ENCODE measurements around the gene PADI1. TPM values are rescaled to one million over a fixed set of nuclear protein-coding genes. Genes with fewer than 3 reads are reported as not detected.
A peak's percentile ranks its signal among the peaks of the same experiment; 100 is the strongest.

Gene PADI1
- 0.35 TPM in 1 of 2 replicates, not detected in the other for total RNA-seq (2014; rRNA removed; shearing (Covaris generic))
- 0.08 TPM in 1 of 2 replicates, not detected in the other for polyA plus RNA-seq (2015; cell fraction: cytosol; rRNA removed)
- polyA plus RNA-seq (2015; cell fraction: nucleus; rRNA removed) = 0.66 and 1.2 TPM in 2 replicates

DNA sequence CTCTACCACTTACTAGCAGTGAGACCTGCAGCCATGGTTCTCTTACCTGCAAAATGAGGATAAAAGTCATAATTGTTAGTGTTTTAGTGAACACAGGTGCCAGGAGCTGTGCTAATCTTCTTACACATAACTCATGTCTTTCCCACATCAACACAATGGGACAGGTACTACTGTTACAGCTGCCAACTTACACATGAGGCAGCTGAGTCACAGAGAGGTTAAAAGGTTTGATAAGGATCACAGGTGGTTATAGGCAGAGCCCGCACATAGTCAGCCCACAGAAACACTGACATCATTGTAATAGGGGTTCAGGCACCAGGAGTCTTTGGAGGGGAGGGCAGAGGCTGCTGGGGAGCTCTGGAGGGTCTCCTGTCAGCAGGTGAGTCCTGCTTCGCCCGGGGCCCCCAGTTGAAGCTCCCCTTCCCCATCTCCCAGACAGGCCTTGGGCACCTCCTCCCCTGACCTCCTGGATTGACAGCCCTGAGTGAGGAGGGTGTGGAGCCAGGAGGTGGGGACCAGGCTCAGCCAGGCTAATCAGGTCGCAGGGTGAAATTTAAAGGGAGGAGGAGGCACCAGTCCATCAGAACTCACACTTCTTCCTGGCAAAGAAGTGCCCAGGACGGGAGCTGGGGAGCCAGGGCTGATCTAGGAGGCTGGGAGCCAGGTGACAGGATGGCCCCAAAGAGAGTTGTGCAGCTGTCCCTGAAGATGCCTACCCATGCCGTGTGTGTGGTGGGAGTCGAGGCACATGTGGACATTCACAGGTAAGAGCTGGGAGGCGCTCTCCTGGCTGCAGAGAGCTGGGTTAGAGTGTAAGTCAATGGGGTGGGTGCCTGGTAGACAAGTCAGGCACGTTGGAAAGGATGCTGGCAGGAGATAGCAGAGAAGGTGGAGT is at the start of gene PADI1:
TSS of gene PADI1 (plus strand) at position 583 of the 895 bp plus-strand sequence. CDS start at position 673, 90 bp downstream.
- in situ Hi-C loops (cut with HindIII; ENCODE audit: low pct_unique_long_range_greater_than_20kb, low sequenced_read_pairs) = no loop called here
- DNase-seq (ENCODE audit: low read depth, low spot score) = no peak

GRCh38 chr1:17155257-17155920 is 49.5 kb upstream of the PADI1 start:
- DNase-seq (ENCODE audit: low read depth, low spot score) = no peak
- in situ Hi-C loops (cut with HindIII; ENCODE audit: low pct_unique_long_range_greater_than_20kb, low sequenced_read_pairs) = no loop called here

GRCh38 chr1:17156108-17156507 is 48.8 kb upstream of the PADI1 start:
- DNase-seq (ENCODE audit: low read depth, low spot score) = peak; percentile 52
- in situ Hi-C loops (cut with HindIII; ENCODE audit: low pct_unique_long_range_greater_than_20kb, low sequenced_read_pairs) = no loop called here

- no peak for DNase-seq (ENCODE audit: low read depth, low spot score)
- in situ Hi-C loops (cut with HindIII; ENCODE audit: low pct_unique_long_range_greater_than_20kb, low sequenced_read_pairs) = no loop called here
These were observed 46.0 kb upstream of the PADI1 start for GRCh38 chr1:17158961-17159360.

- in situ Hi-C loops (cut with HindIII; ENCODE audit: low pct_unique_long_range_greater_than_20kb, low sequenced_read_pairs) = no loop called here
- peak; percentile 20 for DNase-seq (ENCODE audit: low read depth, low spot score)
These were observed 43.7 kb upstream of the PADI1 start for GRCh38 chr1:17161137-17161740.

DNA sequence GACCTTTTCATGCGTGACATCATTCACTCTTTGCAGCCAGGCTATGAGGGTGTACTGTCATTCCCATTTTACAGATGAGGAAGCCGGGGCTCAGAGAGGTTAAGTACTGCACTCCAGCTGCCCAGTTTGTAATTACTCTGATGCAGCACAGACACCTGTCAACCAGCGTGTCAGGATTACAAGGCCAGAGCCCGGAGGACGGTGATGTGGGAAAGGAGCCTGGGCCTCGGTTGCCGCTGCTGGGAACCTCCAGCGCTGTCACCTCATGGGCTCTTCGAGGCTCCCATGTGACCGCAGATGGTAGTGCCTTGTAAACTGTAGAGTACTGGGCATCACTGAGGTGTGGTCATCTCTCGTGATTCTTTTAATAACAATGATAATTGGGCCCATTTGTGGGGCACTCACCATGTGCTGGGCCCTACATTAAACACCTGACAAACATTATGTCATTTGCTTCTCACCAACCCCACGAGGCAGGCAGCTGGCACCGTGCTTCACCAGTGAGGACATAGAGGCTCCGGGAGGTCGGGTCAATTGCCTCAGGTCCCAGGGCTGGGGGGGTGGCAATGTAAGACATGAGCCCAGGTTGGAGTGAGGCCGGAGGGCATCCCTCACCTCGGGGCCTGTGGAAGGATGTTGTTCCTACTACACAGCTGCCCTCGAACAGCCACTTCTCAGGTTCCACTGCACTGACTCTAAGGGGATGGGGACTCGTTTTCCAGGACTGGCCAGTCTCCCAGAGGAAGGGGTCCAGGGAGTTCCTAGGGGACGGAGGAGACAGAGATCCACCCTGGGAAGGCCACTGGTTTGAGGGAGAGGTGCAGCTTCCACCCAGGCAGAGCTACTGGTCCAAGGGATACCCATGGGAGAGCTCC is 42.8 kb upstream of the PADI1 start:
- no peak for DNase-seq (ENCODE audit: low read depth, low spot score)
- in situ Hi-C loops (cut with HindIII; ENCODE audit: low pct_unique_long_range_greater_than_20kb, low sequenced_read_pairs) = no loop called here

DNA sequence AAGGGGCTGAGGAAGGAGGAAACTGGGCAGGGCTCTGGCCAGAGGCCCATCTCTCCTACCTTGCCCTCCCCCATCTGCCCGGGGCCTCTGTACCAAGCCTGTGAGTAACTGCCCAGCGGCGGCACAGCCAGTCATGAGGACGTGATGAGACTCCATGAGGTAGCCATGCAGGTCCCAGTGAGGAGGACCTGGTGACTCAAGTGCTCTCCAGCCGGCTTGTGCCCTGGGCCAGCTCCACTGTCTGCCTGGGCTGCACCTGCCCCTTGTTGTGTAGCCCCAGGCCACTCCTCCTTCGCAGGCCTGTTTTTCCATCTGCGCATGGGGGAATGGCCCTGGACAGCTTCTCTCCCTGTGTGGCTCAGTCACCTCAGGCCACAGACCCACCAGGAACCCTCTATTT is 42.0 kb upstream of the PADI1 start:
- no peak for DNase-seq (ENCODE audit: low read depth, low spot score)
- in situ Hi-C loops (cut with HindIII; ENCODE audit: low pct_unique_long_range_greater_than_20kb, low sequenced_read_pairs) = no loop called here

- no peak for DNase-seq (ENCODE audit: low read depth, low spot score)
These were observed 41.6 kb upstream of the PADI1 start for GRCh38 chr1:17163371-17163770.

DNA sequence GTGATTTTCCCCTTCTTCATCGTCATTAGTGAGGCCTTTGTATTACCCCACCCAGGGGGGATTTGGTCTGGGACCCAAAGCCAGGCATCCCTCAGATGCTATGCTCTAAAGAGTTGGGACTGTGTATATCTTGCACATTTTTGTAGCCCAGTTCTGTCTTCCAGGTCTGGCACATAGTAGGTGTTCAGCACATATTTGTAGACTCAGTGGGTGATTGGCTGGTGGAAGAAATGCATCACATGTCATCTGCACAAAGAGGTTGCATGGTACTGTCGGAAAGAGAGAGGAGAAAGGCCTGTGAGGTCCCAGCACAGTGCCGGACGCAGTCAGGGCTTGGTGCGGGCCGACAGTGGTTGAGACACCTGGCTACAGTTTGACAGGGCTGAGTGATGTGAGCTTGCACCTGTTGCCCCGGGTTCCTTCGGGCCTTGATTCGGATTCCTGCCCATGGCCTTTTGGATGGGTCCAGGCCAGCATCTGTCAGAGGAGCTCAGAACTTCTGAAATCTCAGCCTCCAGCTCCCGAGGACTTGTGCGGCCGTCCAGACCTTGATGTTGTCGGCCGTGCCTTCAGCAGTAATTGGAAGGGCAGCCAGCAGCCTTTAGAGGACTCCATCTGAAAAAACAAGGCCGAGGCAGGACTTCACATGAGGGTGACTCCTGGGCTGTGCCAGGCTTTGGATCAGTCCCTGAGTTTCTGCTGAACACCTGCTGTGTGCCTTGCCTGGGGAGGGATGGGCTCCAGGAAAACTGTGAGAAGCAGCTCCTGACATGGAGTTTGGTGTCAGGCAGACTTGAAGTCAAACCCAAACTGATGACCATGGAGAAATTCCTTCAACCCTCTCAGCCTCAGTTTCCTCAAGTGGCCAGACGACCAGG is 40.9 kb upstream of the PADI1 start:
- no peak for DNase-seq (ENCODE audit: low read depth, low spot score)
- in situ Hi-C loops (cut with HindIII; ENCODE audit: low pct_unique_long_range_greater_than_20kb, low sequenced_read_pairs) = no loop called here

More at GRCh38 chr1:17163371-17163770, 41.6 kb upstream of the PADI1 start:
- in situ Hi-C loops (cut with HindIII; ENCODE audit: low pct_unique_long_range_greater_than_20kb, low sequenced_read_pairs) = no loop called here

DNA sequence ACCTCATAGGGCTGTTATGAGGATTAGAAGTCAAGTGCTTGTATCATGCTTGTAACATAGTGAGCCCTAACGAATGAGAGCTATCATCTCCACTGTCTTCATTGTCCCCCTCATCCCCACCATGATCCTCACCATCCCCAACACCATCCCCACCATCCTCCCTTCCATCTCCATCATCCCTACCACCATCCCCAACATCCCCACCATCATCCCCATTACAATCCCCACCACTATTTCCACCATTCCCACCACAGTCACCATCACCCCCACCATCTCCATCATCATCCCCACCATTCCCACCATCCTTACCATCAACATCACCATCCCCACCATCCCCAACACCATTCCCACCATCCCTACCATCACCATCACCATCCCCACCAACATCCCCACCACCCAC is 39.1 kb upstream of the PADI1 start:
- in situ Hi-C loops (cut with HindIII; ENCODE audit: low pct_unique_long_range_greater_than_20kb, low sequenced_read_pairs) = no loop called here
- no peak for DNase-seq (ENCODE audit: low read depth, low spot score)

GRCh38 chr1:17167041-17167785 is 37.7 kb upstream of the PADI1 start:
- no peak for DNase-seq (ENCODE audit: low read depth, low spot score)
- in situ Hi-C loops (cut with HindIII; ENCODE audit: low pct_unique_long_range_greater_than_20kb, low sequenced_read_pairs) = no loop called here

- no peak for DNase-seq (ENCODE audit: low read depth, low spot score)
- in situ Hi-C loops (cut with HindIII; ENCODE audit: low pct_unique_long_range_greater_than_20kb, low sequenced_read_pairs) = no loop called here
These were observed 37.2 kb upstream of the PADI1 start for GRCh38 chr1:17167786-17168090.

GRCh38 chr1:17168091-17168876 is 36.6 kb upstream of the PADI1 start:
- in situ Hi-C loops (cut with HindIII; ENCODE audit: low pct_unique_long_range_greater_than_20kb, low sequenced_read_pairs) = no loop called here
- DNase-seq (ENCODE audit: low read depth, low spot score) = no peak

DNA sequence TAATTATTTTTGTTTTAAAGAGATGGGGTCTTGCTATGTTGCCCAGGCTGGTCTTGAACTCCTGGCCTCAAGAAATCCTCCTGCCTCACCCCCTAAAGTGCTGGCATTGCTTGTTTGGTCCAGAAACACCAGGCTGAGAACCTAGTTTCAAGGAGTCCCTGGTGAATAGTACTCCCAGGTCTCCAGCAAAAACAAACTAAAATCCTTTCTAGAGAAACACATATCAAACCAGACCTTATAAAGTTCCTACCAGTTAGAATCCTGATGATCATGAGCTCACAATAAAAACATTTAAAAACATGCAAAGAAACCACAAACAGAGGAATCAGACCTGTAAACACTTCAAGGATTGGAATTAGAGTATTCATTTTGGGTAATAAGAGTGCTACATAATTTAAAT is 34.4 kb upstream of the PADI1 start:
- DNase-seq (ENCODE audit: low read depth, low spot score) = no peak
- in situ Hi-C loops (cut with HindIII; ENCODE audit: low pct_unique_long_range_greater_than_20kb, low sequenced_read_pairs) = no loop called here

DNA sequence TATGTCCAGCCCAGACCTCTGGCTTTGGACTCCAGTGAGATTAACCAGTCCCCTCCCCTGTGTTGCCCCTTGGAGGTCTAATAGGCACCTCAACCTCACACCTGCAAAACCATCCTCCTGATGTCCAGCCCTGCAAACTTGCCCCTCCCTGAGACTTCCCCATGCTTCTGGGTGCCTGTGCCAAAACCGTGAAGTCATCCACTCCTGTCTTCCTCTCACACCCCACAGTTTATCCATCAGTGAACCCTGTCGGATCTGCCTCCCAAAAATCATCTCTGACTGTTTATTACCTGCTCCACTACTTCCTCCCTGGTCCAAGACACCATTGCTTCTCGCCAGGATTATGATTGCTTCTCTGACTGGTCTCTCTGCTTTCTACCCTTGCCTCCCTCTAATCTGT is 31.7 kb upstream of the PADI1 start:
- in situ Hi-C loops (cut with HindIII; ENCODE audit: low pct_unique_long_range_greater_than_20kb, low sequenced_read_pairs) = no loop called here
- DNase-seq (ENCODE audit: low read depth, low spot score) = no peak

Measured in SK-MEL-5 (cell line).